Karpas-422 (cell line): ENCODE measurements around the gene ACTN1. TPM values are rescaled to one million over a fixed set of nuclear protein-coding genes. Genes with fewer than 3 reads are reported as not detected.

Experiments used
- DNase-seq: peaks from one replicate; pipeline ENCODE4 v3.0.0-alpha.2; 2015
- H2AFZ ChIP-seq: fragments of 200-600 bp; sonication (generic); 2 replicates; pipeline ENCODE4 v1.6.1; 2014; ENCODE audit warnings: antibody characterized with exemption, low read length, mixed read lengths
- H3K27ac ChIP-seq: fragments of 200-600 bp; sonication (generic); 2 replicates; pipeline ENCODE4 v1.5.1; 2014; ENCODE audit warnings: mild to moderate bottlenecking, low read length, moderate library complexity
- H3K27me3 ChIP-seq: fragments of 200-600 bp; sonication (generic); 2 replicates; pipeline ENCODE4 v1.6.1; 2014; ENCODE audit warnings: low read length, mixed read lengths
- H3K36me3 ChIP-seq: fragments of 200-600 bp; sonication (generic); 2 replicates; pipeline ENCODE4 v1.6.1; 2014; ENCODE audit warnings: low read length, mixed read lengths; ENCODE audit not compliant: insufficient read depth
- H3K4me1 ChIP-seq: fragments of 200-600 bp; sonication (generic); 2 replicates; pipeline ENCODE4 v1.6.1; 2014; ENCODE audit warnings: mild to moderate bottlenecking, low read length, mixed read lengths
- H3K4me2 ChIP-seq: fragments of 200-600 bp; sonication (generic); 2 replicates; pipeline ENCODE4 v1.6.1; 2014; ENCODE audit warnings: low read length, low read depth, mild to moderate bottlenecking; ENCODE audit not compliant: poor library complexity, severe bottlenecking
- H3K4me3 ChIP-seq: fragments of 200-600 bp; sonication (generic); 2 replicates; pipeline ENCODE4 v1.5.1; 2014; ENCODE audit warnings: mild to moderate bottlenecking, antibody characterized with exemption, low read length, mixed read lengths
- H3K79me2 ChIP-seq: fragments of 200-600 bp; sonication (generic); 2 replicates; pipeline ENCODE4 v1.6.1; 2014; ENCODE audit warnings: mild to moderate bottlenecking, low read length, mixed read lengths
- H3K9ac ChIP-seq: fragments of 200-600 bp; sonication (generic); 2 replicates; pipeline ENCODE4 v1.6.0; 2014; ENCODE audit warnings: low read length
- H3K9me2 ChIP-seq: fragments of 200-600 bp; sonication (generic), shearing (Covaris generic); replicated peaks from 2 replicates; pipeline ENCODE4 v1.6.0; 2014; ENCODE audit warnings: mild to moderate bottlenecking, low read length, moderate library complexity; ENCODE audit not compliant: insufficient read depth
- H3K9me3 ChIP-seq: fragments of 300-700, 200-600 bp; sonication (generic); 2 replicates; pipeline ENCODE4 v1.6.1; 2014; ENCODE audit warnings: low read length, mixed read lengths
- H4K20me1 ChIP-seq: fragments of 200-600 bp; sonication (generic); 2 replicates; pipeline ENCODE4 v1.6.1; 2014; ENCODE audit warnings: mild to moderate bottlenecking, antibody characterized with exemption, low read length, low read depth; ENCODE audit not compliant: insufficient read depth
- small RNA-seq: library from RNA; depleted of rRNA; stranded (forward); fragments of <200 nt; gene quantifications from one replicate; pipeline ENCODE3, GENCODE V24; 2014
- total RNA-seq: library from RNA; depleted of rRNA; stranded (reverse); fragments of >200 nt; shearing (Covaris generic); gene quantifications from 2 replicates; pipeline ENCODE4 v1.2.3, GENCODE V29; 2014; ENCODE audit warnings: low replicate concordance; rRNA removed

ACTN1 gene
- total RNA-seq, 1 experiment from 2014 or later: not detected

- no peak overlapping the region for H3K9ac ChIP-seq
- H3K36me3 ChIP-seq: no peaks in the 10 kb centered on the region
- H3K4me1 ChIP-seq: no peaks in the 10 kb centered on the region
- H3K9me2 ChIP-seq: no peaks in the 10 kb centered on the region
- no peaks in the 10 kb centered on the region for H3K79me2 ChIP-seq
- H3K9me3 ChIP-seq: peaks cover 7% of the 10 kb centered on the region
- no peak for DNase-seq
- H3K27me3 ChIP-seq: 0 out of 2 replicates have a peak, but pooled peaks cover 4% of the 10 kb centered on the region
- H3K4me2 ChIP-seq: no peak overlapping the region
- no peaks in the 10 kb centered on the region for H4K20me1 ChIP-seq
- no peak overlapping the region for H2AFZ ChIP-seq
- H3K27ac ChIP-seq: no peak overlapping the region
- H3K4me3 ChIP-seq: no peak overlapping the region
These were observed 144.3 kb downstream of the ACTN1 start for GRCh38 chr14:68834816-68835215.

- Histone ChIP-seq H3K4me1 (peaks cover 7% of the 10 kb centered on the region), H3K9ac (no peak overlapping the region), H3K27me3 (no peaks in the 10 kb centered on the region), H3K4me3 (no peak overlapping the region), H3K27ac (no peak overlapping the region), H2AFZ (no peak overlapping the region), H3K9me3 (no peaks in the 10 kb centered on the region), H3K36me3 (no peaks in the 10 kb centered on the region), H3K9me2 (no peaks in the 10 kb centered on the region), H3K79me2 (no peaks in the 10 kb centered on the region), H3K4me2 (no peak overlapping the region), H4K20me1 (no peaks in the 10 kb centered on the region)
- no peak for DNase-seq
These were observed 150.4 kb downstream of the ACTN1 start for GRCh38 chr14:68828698-68829097.

- Histone ChIP-seq H3K27ac (no peak overlapping the region), H3K9me2 (no peaks in the 10 kb centered on the region), H3K4me3 (no peak overlapping the region), H2AFZ (no peak overlapping the region), H4K20me1 (no peaks in the 10 kb centered on the region), H3K9me3 (no peaks in the 10 kb centered on the region), H3K4me2 (no peak overlapping the region), H3K4me1 (peaks cover 31% of the 10 kb centered on the region), H3K79me2 (no peaks in the 10 kb centered on the region), H3K36me3 (no peaks in the 10 kb centered on the region), H3K27me3 (no peaks in the 10 kb centered on the region), H3K9ac (no peak overlapping the region)
- no peak for DNase-seq
These were observed 153.4 kb downstream of the ACTN1 start for GRCh38 chr14:68825729-68826128.

GRCh38 chr14:68824517-68825347 lies 154.4 kb downstream of the ACTN1 start:
- H3K36me3 ChIP-seq: no peaks in the 10 kb centered on the region
- H3K79me2 ChIP-seq: no peaks in the 10 kb centered on the region
- H3K9me3 ChIP-seq: no peaks in the 10 kb centered on the region
- no peak overlapping the region; the same call in 1 of the 2 replicates for H3K9ac ChIP-seq
- no peaks in the 10 kb centered on the region for H4K20me1 ChIP-seq
- no peak overlapping the region for H3K27ac ChIP-seq
- H3K4me2 ChIP-seq: peak overlapping the region; percentile 9
- H3K4me1 ChIP-seq: peaks cover 31% of the 10 kb centered on the region
- peak overlapping the region; percentile 68 for H2AFZ ChIP-seq
- peak; percentile 84 for DNase-seq
- H3K9me2 ChIP-seq: no peaks in the 10 kb centered on the region
- H3K27me3 ChIP-seq: no peaks in the 10 kb centered on the region
- no peak overlapping the region for H3K4me3 ChIP-seq

- H2AFZ ChIP-seq: peak overlapping the region; percentile 68
- H3K9ac ChIP-seq: no peak overlapping the region; the same call in 1 of the 2 replicates
These were observed 154.9 kb downstream of the ACTN1 start for GRCh38 chr14:68824207-68824516.

More at GRCh38 chr14:68824207-68824516, 154.9 kb downstream of the ACTN1 start:
- H3K9me2 ChIP-seq: no peaks in the 10 kb centered on the region
- no peak overlapping the region for H3K27ac ChIP-seq
- DNase-seq: no peak
- H3K4me3 ChIP-seq: no peak overlapping the region
- H3K4me2 ChIP-seq: no peak overlapping the region
- H4K20me1 ChIP-seq: no peaks in the 10 kb centered on the region
- no peaks in the 10 kb centered on the region for H3K27me3 ChIP-seq
- peaks cover 31% of the 10 kb centered on the region for H3K4me1 ChIP-seq
- no peaks in the 10 kb centered on the region for H3K36me3 ChIP-seq
- H3K79me2 ChIP-seq: no peaks in the 10 kb centered on the region
- no peaks in the 10 kb centered on the region for H3K9me3 ChIP-seq

Small RNA genes lying within 50 kb of the gene (small RNA-seq; reads per million reads assigned to genes)
- not detected for gene BANF1P1
- gene HMGN1P3: not detected
- gene RPS29P1: not detected

Other genes with a start within 250 kb of the ACTN1 start
- gene ZFP36L1, start 186.2 kb downstream of the ACTN1 start, total RNA-seq: 76.8 and 118 TPM in 2 replicates
- 39.8 and 45.5 TPM in 2 replicates for gene DCAF5, start 173.8 kb upstream of the ACTN1 start, total RNA-seq
- gene EXD2, start 212.2 kb upstream of the ACTN1 start, total RNA-seq: 12.6 and 21.3 TPM in 2 replicates